Fibroblast of villous mesenchyme (primary cell): ENCODE results near the gene PLD5. TPM values are rescaled to one million over a fixed set of nuclear protein-coding genes. Genes with fewer than 3 reads are reported as not detected.
"Not testable (repeated sequence)": the region's sequence is repeated elsewhere in the genome, so short reads cannot be mapped to it uniquely, and the experiment has no call there.

Experiments
- DNase-seq: peaks from one replicate; pipeline ENCODE4 v3.0.0-alpha.2; 2010; ENCODE audit warnings: low read depth
- H3K4me3 ChIP-seq: 2 replicates; pipeline ENCODE4 v1.5.1; 2011; ENCODE audit warnings: low read depth, mild to moderate bottlenecking, low read length
- CTCF ChIP-seq: IDR thresholded peaks from 2 replicates; pipeline ENCODE4 v1.5.1; 2012; ENCODE audit warnings: low read depth, mild to moderate bottlenecking, low read length; ENCODE audit not compliant: insufficient read depth
- total RNA-seq: library from RNA; depleted of rRNA; stranded (reverse); fragments of >200 nt; gene quantifications from 2 replicates; pipeline ENCODE4 v1.2.3, GENCODE V29; 2012

PLD5 gene
- total RNA-seq, 1 donor = not detected

DNA sequence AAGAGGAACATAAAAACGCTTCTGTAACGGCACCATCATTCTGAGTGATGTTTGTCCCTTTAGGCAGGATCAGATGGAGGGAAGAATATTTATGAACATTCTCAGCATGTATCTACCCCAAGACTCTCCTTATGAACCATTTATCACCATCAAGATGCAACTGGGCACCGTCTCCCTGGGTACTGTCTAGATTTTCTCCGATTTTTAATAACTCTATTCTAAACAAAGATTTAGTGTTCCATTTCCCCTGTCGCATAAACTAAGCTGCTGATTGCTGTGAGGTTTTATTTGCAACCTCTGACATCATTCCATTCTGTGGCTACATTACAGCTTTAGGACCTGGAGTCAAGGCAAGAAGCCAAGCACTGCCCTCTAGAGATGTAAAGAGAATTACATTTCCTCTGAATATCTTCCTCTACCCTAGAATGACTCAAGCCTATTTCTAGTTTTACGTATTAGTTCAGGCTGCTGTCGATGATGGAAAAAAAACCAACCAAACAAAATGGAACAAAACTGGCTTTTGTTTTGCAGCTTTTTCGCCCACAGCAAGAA is 395.5 kb downstream of the PLD5 start:
- no peak overlapping the region for H3K4me3 ChIP-seq
- no peak for TF ChIP-seq CTCF
- DNase-seq = no peak

- TF ChIP-seq CTCF = no peak
- no peak for DNase-seq
- no peak overlapping the region for H3K4me3 ChIP-seq
Measured at GRCh38 chr1:242120432-242120831, 404.1 kb downstream of the PLD5 start.

GRCh38 chr1:242100921-242101320 is 423.6 kb downstream of the PLD5 start:
- no peak overlapping the region for H3K4me3 ChIP-seq
- no peak for TF ChIP-seq CTCF
- no peak for DNase-seq

GRCh38 chr1:242097283-242097682 is 427.2 kb downstream of the PLD5 start:
- not testable (repeated sequence) for H3K4me3 ChIP-seq, DNase-seq

GRCh38 chr1:242093116-242093515 is 431.4 kb downstream of the PLD5 start:
- H3K4me3 ChIP-seq = no peak overlapping the region
- TF ChIP-seq CTCF = no peak
- DNase-seq = no peak

DNA sequence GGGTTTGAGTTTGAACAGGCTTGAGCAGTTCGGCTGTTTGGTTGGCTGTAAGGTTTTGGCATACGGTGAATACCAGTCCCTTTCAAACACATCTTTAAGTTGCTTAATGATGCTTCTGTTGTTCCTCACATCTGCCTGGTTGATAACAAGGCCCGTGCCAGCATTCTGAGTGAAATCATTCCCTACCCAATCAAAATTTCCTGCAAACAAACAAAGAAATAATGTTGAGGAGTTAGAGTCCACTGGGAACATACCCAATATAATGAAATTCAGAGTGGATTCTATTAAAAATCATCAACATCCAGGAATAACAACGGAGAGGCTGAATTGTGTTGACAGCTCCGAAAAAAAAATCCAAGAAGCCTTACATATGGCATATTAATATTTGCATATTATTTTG is 434.6 kb downstream of the PLD5 start:
- no peak overlapping the region for H3K4me3 ChIP-seq
- TF ChIP-seq CTCF = no peak

GRCh38 chr1:242088875-242089274 is 435.6 kb downstream of the PLD5 start:
- H3K4me3 ChIP-seq = no peak overlapping the region
- DNase-seq = no peak
- TF ChIP-seq CTCF = no peak

More for the DNA sequence above, 434.6 kb downstream of the PLD5 start:
- no peak for DNase-seq

DNA sequence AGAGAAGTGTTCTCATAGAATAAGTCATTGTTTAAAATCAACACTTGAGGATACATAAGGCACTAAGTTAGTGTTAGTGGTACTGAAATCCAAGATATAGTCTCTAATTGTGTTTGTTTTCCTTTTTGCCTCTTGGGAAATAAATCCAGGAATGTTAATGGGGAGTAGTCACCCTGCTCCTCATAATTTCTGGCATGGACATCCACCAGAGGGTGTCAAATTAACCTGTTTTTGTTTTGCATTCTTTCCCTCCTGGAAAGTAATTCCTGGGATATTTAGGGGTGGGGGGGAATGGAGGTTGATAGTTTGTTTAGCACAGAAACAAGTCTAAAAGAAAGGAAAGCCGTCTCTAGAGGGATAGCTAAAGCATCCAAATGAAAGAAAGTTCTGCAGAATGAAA is 437.8 kb downstream of the PLD5 start:
- TF ChIP-seq CTCF = no peak

More for the DNA sequence above, 437.8 kb downstream of the PLD5 start:
- DNase-seq = no peak
- H3K4me3 ChIP-seq = no peak overlapping the region
